ENCODE data around the gene SLC13A4.

DNA sequence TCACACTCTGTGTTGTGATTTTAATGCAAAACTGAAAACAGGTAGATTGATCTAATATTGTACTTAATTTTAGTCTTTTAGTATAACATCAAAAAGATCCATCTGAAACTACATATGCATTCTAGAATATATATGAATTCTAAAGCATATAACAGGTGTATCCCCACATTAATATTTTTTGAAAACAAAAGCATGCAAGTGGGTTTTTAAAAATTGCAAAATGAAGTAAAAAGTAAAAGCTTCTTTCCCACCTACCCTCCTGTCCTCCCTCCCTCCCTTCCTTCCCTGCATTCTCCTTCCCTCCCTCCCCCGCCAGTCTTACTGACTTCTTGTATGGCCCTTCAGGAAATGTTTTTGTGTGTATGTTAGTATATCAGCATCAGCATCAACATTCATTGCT lies 80.2 kb downstream of the SLC13A4 start:
- no peak for TF ChIP-seq YY1 (IDR thresholded peaks at IDR 0.05; ENCODE audit: insufficient read depth, insufficient read length)
- TF ChIP-seq SUZ12 (IDR thresholded peaks at IDR 0.05; ENCODE audit: extremely low read depth, insufficient read depth, insufficient read length) = no peak
- TF ChIP-seq ZNF274 (IDR thresholded peaks at IDR 0.05; ENCODE audit: low read depth, low read length) = no peak
